Femur (tissue), 1 donor: ENCODE results near the gene FAM170A.

Source experiments
- DNase-seq: peaks from one replicate; pipeline ENCODE4 v3.0.0-alpha.2; 2017

The FAM170A gene, protein sequence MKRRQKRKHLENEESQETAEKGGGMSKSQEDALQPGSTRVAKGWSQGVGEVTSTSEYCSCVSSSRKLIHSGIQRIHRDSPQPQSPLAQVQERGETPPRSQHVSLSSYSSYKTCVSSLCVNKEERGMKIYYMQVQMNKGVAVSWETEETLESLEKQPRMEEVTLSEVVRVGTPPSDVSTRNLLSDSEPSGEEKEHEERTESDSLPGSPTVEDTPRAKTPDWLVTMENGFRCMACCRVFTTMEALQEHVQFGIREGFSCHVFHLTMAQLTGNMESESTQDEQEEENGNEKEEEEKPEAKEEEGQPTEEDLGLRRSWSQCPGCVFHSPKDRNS

DNA sequence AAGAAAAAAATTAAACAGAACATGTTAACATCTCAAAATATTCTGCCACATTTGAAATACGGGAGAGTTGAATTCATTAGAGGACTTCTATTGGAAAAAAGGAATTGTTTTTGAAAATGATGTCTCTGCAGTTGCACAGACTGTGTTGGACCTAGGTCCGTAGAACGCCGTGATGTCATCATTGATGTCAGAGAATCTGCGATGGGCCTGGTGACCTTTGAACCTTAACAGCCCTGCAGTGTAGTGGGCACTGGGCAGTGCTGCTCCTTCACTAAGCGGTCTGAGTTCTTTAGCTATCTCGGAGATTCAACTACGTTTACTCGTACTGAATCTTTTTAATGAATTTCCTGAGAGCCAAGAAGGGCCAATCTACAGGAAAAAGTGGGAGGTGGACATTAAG lies at the start of gene FAM170A:
Gene FAM170A (plus strand): TSS at position 220 of the 400 bp plus-strand sequence. CDS start 211 bp downstream, outside the sequence.
- DNase-seq = no peak

DNA sequence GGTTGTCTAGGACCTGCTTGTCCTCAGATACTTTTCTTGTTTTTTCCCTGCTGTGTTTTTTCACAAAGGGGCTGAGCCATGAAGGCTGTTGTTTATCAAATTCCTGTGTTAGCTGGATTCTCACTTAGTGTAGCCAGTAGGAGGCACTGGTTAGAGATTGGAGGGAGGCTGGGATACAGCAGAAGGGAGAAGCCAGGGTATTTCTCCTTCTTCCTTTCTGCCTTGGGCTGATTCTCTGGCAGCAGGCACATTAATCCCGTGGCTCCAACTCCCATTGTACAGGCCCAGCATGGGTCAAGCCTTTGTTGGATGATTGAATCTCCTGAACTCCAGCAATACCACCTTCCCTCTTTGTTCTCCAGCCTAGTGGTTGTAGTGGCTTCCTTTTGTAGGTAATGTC lies 46.4 kb upstream of the FAM170A start:
- no peak for DNase-seq

DNA sequence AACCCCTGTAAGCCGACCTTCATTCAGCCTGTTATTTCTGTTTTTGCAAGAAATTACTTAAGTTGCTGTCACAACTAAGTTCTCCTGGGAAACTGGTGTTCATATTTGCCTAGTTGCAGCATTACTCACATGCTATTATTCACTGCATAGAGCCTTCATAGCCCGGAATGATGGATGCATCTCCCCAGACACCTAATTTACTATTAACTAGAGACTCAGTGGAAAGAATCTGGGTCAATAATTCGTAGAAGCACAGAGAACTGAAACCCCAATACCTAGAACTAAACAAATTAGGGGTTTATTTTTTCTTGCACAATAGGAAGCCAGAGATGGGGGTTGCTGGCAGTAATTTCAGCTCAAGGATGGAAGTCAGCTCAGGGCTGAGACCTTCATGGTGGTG lies 45.7 kb upstream of the FAM170A start:
- no peak for DNase-seq

DNA sequence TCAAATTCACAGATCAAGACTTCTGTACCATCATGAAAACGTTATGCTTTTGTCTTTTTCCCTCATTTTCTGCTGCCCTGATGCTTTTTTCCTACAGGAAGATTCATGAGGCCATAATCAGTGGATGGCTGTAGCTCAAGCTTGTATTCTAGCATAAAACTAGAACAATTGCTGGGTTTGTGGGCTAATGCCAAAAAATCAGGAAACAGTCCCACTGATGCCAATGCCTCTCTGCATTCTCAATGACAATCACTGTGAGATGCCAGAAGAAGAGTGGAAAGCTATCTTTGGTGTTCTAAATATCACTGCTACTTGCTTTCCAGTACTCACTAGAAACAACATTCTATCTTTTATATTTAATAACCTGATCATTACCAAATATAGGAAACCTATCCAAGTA lies 33.3 kb upstream of the FAM170A start:
- no peak for DNase-seq

DNA sequence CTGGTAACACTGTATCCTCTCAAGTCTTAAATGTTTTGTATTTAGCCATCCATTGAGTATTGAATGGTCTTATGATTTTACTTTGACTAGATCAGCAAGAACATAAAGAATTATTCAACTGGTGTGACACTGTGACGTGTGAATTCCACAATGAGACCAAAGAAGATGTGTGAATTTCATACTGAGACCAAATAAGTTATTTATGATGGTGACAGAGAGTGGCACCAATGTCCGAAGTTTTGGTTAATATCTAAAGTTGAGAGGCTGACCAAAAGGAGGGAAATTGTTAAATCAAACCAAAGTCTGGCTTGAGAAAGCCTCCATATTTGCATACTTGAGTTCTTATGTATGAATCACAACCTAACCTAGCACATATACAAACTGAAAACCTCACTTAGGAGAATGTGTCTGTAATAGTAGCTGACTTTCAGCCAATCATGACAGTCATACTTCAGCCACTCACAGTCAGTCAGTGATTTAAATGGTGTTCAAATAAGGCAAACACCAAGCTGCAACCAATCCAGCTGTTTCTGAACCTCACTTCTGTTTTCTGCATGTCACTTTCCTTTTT lies 31.5 kb upstream of the FAM170A start:
- no peak for DNase-seq

DNA sequence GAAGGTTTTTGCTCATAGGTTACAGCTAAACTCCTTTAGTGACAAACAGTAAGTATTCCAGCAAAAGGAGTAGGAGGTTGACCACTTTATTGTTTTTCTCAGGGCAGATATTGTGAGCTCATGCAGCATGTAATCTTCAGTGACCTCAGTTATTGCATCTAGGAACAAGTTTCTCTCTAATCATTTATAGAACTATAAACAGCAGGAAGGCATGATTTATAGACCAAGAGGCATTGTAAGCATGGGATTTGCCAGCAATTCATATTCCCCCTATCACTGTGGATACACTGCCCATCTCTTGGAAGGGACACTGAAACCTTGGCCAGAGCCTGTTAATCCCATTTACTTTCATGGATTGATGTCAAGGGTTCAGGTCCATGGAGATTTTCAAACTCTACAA lies 15.4 kb upstream of the FAM170A start:
- no peak for DNase-seq

DNA sequence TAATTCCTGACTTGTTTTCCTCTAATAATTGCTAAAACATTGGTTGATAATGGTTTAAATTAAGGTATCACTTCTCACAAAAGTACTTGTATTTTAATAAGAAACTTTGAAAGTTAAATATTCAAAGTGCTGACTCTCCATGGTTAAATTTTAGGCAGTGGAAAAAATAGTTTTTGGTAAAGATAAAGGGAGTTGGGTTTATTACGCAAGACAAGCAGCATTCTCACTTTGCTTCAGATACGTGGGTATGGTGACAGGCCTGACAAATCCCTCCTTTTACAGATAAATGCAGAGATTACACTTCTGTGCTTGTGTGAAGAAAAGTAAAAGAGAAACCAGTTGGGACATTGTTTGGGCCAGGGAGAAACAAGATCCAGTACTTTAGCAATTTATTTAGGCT lies 14.5 kb upstream of the FAM170A start:
- no peak for DNase-seq

DNA sequence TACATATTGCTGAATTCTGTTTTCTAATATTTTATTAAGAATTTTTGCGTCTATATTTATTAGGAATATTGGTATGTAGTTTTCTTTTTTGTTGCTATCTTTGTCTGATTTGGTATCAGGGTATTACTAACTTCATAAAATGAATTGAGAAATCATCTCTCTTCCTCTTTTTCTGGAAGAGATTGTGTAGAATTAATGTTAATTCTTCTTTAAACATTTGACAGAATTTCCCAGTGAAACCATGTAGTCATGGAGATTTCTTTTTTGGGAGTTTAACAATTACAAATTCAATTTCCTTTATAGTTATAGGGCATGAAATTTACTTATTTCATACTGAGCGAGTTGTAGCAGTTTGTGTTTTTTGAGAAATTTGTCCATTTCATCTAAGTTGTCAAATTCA lies 3.3 kb upstream of the FAM170A start:
- no peak for DNase-seq

DNA sequence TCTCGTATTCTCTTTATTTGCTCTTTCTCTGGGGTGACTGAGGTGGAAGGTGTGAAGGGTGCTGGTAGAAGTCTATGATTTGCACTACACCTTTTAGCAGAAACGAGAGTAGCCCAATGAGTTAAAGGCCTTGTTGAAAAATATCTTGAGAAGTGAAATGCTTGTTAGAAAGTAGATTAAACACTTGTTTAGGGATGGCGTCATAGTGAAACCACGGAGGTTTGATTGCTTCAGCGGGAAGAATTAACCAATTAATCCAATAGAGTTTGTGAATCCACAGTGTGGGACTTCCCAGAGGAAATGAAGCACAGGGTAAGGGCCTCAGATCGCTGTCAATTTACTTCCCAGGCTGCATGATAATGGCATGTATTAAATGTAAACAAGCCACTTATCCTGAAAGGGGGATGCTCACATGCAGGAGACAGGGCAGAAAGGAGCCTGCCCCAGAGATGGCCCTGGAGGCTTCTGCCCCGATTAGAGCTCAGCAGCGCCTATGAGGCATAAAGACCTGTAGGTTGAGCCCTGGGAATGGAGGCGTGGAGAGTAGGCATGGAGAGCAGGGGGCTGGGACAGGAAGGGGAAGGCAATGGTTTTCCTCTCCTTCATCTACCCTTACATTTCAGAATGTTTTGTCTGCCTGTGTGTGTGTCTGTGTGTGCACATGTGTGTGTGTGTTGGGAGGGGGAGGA lies 1.5 kb downstream of the FAM170A start:
- no peak for DNase-seq

DNA sequence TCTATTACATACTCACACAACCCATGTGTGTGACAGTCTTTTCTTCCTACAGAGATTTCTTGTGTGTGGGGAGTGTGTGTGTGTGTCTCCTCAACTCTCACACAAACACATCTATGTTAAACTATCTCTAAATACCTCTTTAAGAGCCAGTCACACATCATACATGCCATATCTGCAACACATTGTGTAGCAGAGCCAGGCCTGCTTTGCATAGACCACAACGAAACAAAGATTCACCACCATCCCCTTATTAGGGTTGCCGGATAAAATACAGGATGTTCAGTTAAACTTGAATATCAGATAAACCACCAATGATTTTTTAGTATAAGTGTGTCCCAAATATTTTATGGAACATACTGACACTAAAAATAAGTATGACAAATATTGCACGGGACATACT lies 2.3 kb downstream of the FAM170A start:
- no peak for DNase-seq

DNA sequence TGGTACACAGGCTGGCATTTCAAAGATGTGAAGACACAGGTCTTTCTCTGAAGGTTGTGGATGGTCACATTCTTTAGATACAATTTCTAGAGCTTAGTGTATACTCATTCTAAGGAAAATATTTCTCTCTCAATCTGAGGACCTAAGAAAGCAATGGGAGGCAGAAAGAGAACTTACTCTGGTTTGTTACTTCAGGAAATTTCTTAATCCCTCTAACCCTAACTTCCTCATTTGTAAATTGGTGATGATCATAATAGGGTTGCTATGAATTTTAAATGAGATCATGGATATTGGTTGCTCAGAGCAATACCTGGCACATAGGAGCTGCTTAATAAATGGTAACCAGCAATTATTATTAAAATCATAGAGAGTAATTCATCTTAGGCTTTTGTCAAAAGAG lies 22.1 kb downstream of the FAM170A start:
- no peak for DNase-seq

DNA sequence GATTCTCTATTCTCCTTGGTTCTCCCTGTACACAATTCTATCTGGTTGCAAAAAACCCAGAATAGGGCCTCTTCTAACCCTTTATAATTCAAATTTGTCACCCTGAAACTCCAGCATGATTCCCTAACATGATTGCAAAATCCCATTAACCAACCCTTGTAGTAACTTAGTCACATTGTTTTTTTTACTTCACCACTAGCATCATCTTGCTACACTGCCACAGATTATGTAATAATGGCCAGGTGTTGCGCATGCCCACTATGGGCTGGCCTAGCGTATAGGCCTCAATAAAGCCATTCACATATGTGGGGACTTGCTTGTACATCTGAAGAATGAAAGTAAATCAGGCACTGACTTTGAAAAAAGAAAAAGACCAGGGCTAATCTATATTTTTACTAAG lies 25.7 kb downstream of the FAM170A start:
- no peak for DNase-seq

DNA sequence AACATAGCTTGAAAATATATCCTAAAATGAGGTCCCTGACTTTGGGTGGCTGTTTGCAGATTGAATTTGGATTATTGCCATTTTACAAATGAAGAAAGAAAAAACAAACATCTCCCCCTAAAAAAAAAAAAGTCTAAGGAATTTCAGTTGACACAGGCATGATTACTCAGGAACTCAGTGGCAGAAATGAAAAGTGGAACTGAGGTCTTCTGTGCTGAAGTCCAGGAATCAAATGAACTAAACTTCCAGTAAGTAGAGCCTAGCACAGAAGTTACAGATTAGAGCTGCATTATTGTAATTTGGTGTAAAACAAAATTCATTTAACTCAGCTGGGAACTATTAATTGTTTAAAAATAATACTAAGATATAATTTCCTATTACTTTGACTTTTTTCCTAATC lies 26.7 kb downstream of the FAM170A start:
- no peak for DNase-seq

DNA sequence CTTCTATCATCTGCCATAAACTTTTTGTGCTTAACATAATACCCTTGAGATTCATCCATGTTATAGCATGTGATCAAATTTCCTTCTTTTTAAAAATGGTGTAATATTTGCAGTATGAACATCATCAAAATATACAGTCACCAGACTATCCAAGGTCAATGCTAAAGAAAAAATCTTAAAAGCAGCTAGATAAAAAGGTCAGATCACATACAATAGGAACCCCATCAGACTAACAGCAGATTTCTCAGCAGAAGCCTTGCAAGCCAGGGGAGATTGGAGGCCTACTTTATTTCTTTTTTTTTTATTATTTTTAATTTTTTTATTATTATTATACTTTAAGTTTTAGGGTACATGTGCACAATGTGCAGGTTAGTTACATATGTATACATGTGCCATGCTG lies 37.2 kb downstream of the FAM170A start:
- DNase-seq = no peak

DNA sequence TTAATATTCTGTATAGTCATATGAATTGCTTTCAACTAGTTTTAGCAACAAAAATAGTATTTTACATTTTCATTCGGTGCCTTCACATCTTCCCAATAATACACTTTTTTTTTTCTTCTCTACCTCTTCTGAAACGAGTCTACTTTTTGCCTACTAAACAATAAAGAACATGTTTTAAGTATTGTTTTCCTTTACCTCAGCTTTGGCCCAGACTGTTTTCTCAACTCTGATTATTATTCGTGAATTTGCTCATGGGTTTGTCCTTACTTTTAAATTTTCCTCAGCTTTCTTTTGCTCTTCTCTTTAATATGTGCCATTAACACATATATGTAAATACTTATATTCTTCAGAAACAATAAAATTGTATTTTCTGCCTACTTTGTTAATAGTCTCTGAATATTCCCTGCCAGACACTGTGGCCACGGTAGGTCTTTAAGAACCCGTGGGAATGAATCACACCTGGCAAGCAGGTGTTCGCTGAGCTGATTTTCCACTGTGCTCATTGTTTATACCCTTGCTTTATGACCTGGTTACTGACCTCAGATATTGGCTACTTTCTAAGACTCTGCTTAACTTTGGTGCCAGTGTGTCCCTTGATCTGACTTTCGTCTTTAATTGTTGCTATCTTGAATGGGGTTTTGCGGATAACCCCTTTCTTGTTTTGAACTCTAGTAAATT lies 49.1 kb downstream of the FAM170A start:
- DNase-seq = no peak

DNA sequence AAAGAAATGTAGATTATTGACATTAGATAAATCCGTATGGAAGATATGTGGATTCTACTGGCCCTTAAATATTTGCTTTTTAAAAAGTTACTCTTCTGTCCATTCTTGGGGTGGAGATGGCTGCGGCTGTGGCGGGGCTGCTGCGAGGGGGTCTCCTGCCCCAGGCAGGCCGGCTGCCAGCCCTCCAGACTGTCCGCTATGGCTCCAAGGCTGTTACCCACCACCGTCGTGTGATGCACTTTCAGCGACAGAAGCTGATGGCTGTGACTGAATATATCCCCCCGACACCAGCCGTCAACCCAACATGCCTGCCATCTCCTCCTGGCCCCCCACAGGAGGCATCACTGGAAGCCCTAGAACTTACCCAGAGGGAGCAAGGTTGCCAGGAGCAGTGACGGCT lies 50.7 kb downstream of the FAM170A start:
- DNase-seq = no peak

DNA sequence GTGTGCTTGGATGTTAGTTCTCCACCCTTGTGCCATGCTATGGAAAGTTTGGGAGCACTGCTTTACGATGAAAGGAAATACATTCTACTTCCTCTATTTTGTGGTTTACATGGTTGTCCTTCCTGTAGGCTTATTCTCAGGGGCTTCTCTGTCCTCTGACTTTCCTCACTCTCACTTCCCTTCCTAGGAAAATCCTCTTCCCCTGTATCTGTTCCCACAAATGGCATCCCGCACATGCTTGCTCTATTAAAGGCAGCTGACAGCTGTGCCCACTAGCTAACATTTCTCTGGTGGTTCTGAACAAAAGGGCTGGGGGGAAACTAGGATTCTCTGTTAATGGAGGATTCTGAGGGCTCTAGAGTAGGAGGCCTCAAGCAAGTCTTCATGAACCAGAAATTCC lies 52.4 kb downstream of the FAM170A start:
- DNase-seq = no peak

DNA sequence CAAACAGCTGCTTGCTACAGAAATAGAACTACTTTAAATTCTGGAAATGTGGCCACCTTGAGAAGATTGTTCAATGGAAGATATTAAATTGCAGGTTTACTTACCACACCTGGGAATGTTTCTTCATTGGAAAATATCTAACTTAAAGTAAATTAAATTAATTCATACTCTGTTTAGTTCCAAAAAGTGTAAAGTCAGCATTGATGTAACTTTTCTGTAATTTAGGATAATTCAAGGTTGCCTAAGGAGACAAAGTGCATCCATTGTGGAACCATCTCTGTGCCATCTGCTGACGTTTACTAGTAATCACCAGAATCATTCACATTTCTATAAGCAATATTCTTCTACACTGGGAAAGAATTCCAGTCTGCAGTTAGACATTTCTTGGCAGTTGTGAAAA lies 53.0 kb downstream of the FAM170A start:
- DNase-seq = no peak
